K562 (cell line): Measurements from ENCODE around the gene SH3BGRL3. TPM values are rescaled to one million over a fixed set of nuclear protein-coding genes. Genes with fewer than 3 reads are reported as not detected.

Experiments
- DDX20 ChIP-seq: fragments of 450-650 bp; IDR thresholded peaks from 2 replicates; pipeline ENCODE4 v1.6.1; 2016; ENCODE audit warnings: missing genetic modification characterization, low read depth, mild to moderate bottlenecking, missing compliant biosample characterization, moderate library complexity
- EP400 ChIP-seq: fragments of 450-650 bp; IDR thresholded peaks from 2 replicates; pipeline ENCODE4 v1.6.1; 2017; ENCODE audit warnings: antibody characterized with exemption, mild to moderate bottlenecking, moderate library complexity
- ERF ChIP-seq: fragments of 450-650 bp; formaldehyde crosslinking; IDR thresholded peaks from 2 replicates; pipeline ENCODE4 v1.4.0; 2020; ENCODE audit warnings: mild to moderate bottlenecking, mixed read lengths
- GATAD2A ChIP-seq: fragments of 450-650 bp; IDR thresholded peaks from 2 replicates; pipeline ENCODE4 v1.6.1; 2017
- MCM3 ChIP-seq: fragments of 450-650 bp; IDR thresholded peaks from 2 replicates; pipeline ENCODE4 v1.6.1; 2016
- MTF1 ChIP-seq: fragments of 250-450 bp; sonication (Bioruptor Pico); IDR thresholded peaks from 2 replicates; pipeline ENCODE4 v1.9.0; 2021; ENCODE audit warnings: moderate library complexity, mild to moderate bottlenecking, inconsistent platforms, borderline replicate concordance
- NR2C2 ChIP-seq, 2 experiments: fragments of 200-800 bp in 1 of 2; sonication (Bioruptor generic) in 1 of 2; sonication (generic) in 1 of 2; formaldehyde crosslinking in 1 of 2; IDR thresholded peaks; 2 replicates each; pipeline versions ENCODE4 v1.6.1 to v1.8.0; 2016 to 2022; ENCODE audit warnings: mild to moderate bottlenecking in 1 of 2, missing compliant biosample characterization in 1 of 2, missing genetic modification characterization in 1 of 2, missing genetic modification reagents in 1 of 2
- NR2F6 ChIP-seq: fragments of 450-650 bp; formaldehyde crosslinking; IDR thresholded peaks from 2 replicates; pipeline ENCODE4 v1.4.0; 2020; ENCODE audit warnings: mild to moderate bottlenecking
- RBBP5 ChIP-seq: fragments of 200-600 bp; sonication (generic); IDR thresholded peaks from 2 replicates; pipeline ENCODE4 v1.6.1; 2012; ENCODE audit warnings: borderline replicate concordance, mild to moderate bottlenecking, low read length, control low read depth, inconsistent platforms; ENCODE audit not compliant: insufficient read depth, poor library complexity, severe bottlenecking
- RBM17 ChIP-seq: fragments of 200-400 bp; formaldehyde crosslinking; IDR thresholded peaks from 2 replicates; pipeline ENCODE4 v1.6.1; 2017; ENCODE audit warnings: low read depth, mild to moderate bottlenecking, low read length, borderline replicate concordance
- SLC30A9 ChIP-seq: fragments of 250-450 bp; sonication (Bioruptor Pico); IDR thresholded peaks from 2 replicates; pipeline ENCODE4 v1.8.0; 2022; ENCODE audit warnings: mild to moderate bottlenecking, moderate library complexity
- TAF15 ChIP-seq: fragments of 200-400 bp; formaldehyde crosslinking; IDR thresholded peaks from 2 replicates; pipeline ENCODE4 v1.6.1; 2017; ENCODE audit warnings: mild to moderate bottlenecking, low read depth, low read length, moderate library complexity
- TAL1 ChIP-seq: fragments of 450-650 bp; IDR thresholded peaks from 2 replicates; pipeline ENCODE4 v1.6.1; 2016; ENCODE audit warnings: mild to moderate bottlenecking
- TCFL5 ChIP-seq: fragments of 250-450 bp; sonication (Bioruptor Pico); conservative IDR thresholded peaks from 2 replicates; pipeline ENCODE4 v1.6.1; 2021; ENCODE audit warnings: mild to moderate bottlenecking, moderate library complexity, matching md5 sums
- WHSC1 ChIP-seq: IDR thresholded peaks from one replicate; pipeline ENCODE4 v1.6.1; 2012; ENCODE audit warnings: low read length, control low read depth, inconsistent platforms
- ZNF140 ChIP-seq: fragments of 250-450 bp; sonication (Bioruptor Pico); IDR thresholded peaks from 2 replicates; pipeline ENCODE4 v1.8.0; 2021; ENCODE audit warnings: moderate library complexity, mild to moderate bottlenecking, inconsistent platforms
- ZNF445 ChIP-seq: fragments of 250-450 bp; sonication (Bioruptor Pico); IDR thresholded peaks from 2 replicates; pipeline ENCODE4 v1.4.0; 2020; ENCODE audit warnings: low read depth, mild to moderate bottlenecking, moderate library complexity
- ZNF696 ChIP-seq: fragments of 250-450 bp; sonication (Bioruptor Pico); conservative IDR thresholded peaks from 2 replicates; pipeline ENCODE4 v1.4.0; 2020; ENCODE audit warnings: mild to moderate bottlenecking, moderate library complexity
- polyA plus RNA-seq, 8 experiments: library from polyadenylated mRNA; depleted of rRNA in 4 of 8; stranded (reverse) in 5 of 8; unstranded in 3 of 8; fragments of >200 nt; fragmentation: Nextera tagmentation in 2 of 8; fragmentation: Illumina TruSeq in 1 of 8; extraction: Ambion mirVana in 2 of 8; extraction: Trizol in 1 of 8; gene quantifications; 2 replicates each; pipeline versions ENCODE4 v1.2.1 to v1.2.3, GENCODE V29; 2011 to 2014; ENCODE audit warnings: inconsistent platforms in 1 of 8, missing spikeins in 1 of 8
- total RNA-seq, 7 experiments: library from RNA; depleted of rRNA in 6 of 7; stranded (reverse); fragments of >200 nt in 6 of 7; fragmentation: Illumina TruSeq in 2 of 7; extraction: Trizol in 2 of 7; gene quantifications; 2 replicates each; pipeline versions ENCODE4 v1.2.1 to v1.2.3, GENCODE V29; 2011 to 2021; ENCODE audit warnings: low replicate concordance in 1 of 7
- TF ChIP-seq, protein P1 (sequence below): fragments of 250-450 bp; sonication (Bioruptor Pico); IDR thresholded peaks from 2 replicates; pipeline ENCODE4 v1.9.0; 2021; ENCODE audit warnings: mild to moderate bottlenecking, inconsistent platforms
- TF ChIP-seq, protein P2 (sequence below): fragments of 250-450 bp; sonication (Bioruptor Pico); IDR thresholded peaks from 2 replicates; pipeline ENCODE4 v1.9.0; 2021; ENCODE audit warnings: mild to moderate bottlenecking
- TF ChIP-seq, protein P3 (sequence below), 2 experiments: fragments of 450-650 bp in 1 of 2; sonication (generic) in 1 of 2; formaldehyde crosslinking in 1 of 2; IDR thresholded peaks in 1 of 2; conservative IDR thresholded peaks in 1 of 2; 2 replicates each; pipeline versions ENCODE4 v1.6.1 to v1.8.1; 2016 to 2023; ENCODE audit warnings: mild to moderate bottlenecking in 2 of 2, moderate library complexity in 2 of 2, inconsistent platforms in 1 of 2, missing genetic modification reagents in 1 of 2
- TF ChIP-seq, protein P4 (sequence below): IDR thresholded peaks from 3 replicates; pipeline ENCODE4 v1.6.1; 2011; ENCODE audit warnings: borderline replicate concordance, mild to moderate bottlenecking, moderate library complexity; ENCODE audit not compliant: insufficient read length; ENCODE audit errors: extremely low read depth

SH3BGRL3 gene
- total and polyA plus RNA-seq, 9 of the 15 experiments (the other 6 are each of a cell fraction or from before 2014, with no cell fraction given) = 30.3 to 140 (median 54.2) TPM

DNA sequence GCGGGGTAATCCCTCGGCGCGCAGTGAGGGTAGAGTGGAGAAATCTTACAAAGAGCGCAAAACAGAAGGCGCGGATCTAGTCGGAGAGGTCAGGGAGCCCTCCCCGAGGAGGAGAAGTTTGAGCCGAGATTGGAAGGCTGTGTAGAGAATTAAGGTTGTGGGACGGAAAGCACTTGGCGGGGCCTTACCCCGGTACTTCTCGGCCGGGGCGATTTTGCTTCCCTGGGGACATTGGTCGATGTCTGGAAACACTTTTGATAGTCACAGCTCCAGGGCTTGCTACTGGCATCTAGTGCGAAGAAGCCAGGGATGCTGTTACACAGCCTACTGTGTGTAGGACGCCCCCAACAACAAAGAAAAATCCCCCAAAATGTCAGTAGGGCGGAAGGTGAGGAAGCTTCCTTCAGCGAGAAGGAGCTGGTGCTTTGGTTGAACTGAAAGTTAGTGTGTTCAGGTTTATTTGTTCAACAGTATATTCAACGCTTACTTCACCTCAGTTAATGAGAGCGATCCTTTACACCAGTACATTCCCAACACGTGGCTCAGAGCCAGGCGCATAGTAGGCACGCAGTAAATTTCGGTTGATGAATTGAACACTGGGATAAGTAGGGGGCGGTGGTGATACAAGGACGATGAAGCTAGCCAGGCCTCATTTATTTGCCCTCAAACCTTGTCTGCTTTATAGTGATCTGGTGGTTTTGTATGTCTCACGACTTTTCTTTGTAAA is 45.1 kb upstream of the SH3BGRL3 start (continued):
- TF ChIP-seq ERF = no peak
- TF ChIP-seq NR2C2 (CRISPR knock-in tag; IDR thresholded peaks at IDR 0.05) = 0 out of 2 replicates have a peak, but pooled peaks have one; percentile 27
- TF ChIP-seq NR2C2 (tag; IDR thresholded peaks at IDR 0.05) = no peak
- no peak for TF ChIP-seq GATAD2A
- TF ChIP-seq, protein P1, sequence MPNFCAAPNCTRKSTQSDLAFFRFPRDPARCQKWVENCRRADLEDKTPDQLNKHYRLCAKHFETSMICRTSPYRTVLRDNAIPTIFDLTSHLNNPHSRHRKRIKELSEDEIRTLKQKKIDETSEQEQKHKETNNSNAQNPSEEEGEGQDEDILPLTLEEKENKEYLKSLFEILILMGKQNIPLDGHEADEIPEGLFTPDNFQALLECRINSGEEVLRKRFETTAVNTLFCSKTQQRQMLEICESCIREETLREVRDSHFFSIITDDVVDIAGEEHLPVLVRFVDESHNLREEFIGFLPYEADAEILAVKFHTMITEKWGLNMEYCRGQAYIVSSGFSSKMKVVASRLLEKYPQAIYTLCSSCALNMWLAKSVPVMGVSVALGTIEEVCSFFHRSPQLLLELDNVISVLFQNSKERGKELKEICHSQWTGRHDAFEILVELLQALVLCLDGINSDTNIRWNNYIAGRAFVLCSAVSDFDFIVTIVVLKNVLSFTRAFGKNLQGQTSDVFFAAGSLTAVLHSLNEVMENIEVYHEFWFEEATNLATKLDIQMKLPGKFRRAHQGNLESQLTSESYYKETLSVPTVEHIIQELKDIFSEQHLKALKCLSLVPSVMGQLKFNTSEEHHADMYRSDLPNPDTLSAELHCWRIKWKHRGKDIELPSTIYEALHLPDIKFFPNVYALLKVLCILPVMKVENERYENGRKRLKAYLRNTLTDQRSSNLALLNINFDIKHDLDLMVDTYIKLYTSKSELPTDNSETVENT (CRISPR knock-in tag) = no peak
- TF ChIP-seq, protein P2, sequence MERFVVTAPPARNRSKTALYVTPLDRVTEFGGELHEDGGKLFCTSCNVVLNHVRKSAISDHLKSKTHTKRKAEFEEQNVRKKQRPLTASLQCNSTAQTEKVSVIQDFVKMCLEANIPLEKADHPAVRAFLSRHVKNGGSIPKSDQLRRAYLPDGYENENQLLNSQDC (CRISPR knock-in tag) = no peak
- TF ChIP-seq, protein P3, sequence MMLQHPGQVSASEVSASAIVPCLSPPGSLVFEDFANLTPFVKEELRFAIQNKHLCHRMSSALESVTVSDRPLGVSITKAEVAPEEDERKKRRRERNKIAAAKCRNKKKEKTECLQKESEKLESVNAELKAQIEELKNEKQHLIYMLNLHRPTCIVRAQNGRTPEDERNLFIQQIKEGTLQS (IDR thresholded peaks at IDR 0.05) = no peak
- TF ChIP-seq, protein P3 (CRISPR knock-in tag; conservative IDR thresholded peaks at IDR 0.05) = no peak; the same call in 1 of the 2 replicates
- no peak for TF ChIP-seq TCFL5 (CRISPR knock-in tag)
- no peak for TF ChIP-seq ZNF445 (CRISPR knock-in tag)
- TF ChIP-seq TAF15 = no peak
- peak; percentile 31 for TF ChIP-seq EP400
- TF ChIP-seq MTF1 (CRISPR knock-in tag) = no peak
- TF ChIP-seq SLC30A9 (CRISPR knock-in tag) = no peak
- TF ChIP-seq RBBP5 = peak; percentile 27
- no peak for TF ChIP-seq ZNF696 (CRISPR knock-in tag)
- TF ChIP-seq WHSC1 = no peak
- TF ChIP-seq TAL1 = no peak
- no peak for TF ChIP-seq RBM17
- TF ChIP-seq NR2F6 (CRISPR knock-in tag) = no peak
- no peak for TF ChIP-seq MCM3
- no peak for TF ChIP-seq DDX20
- TF ChIP-seq, protein P4, sequence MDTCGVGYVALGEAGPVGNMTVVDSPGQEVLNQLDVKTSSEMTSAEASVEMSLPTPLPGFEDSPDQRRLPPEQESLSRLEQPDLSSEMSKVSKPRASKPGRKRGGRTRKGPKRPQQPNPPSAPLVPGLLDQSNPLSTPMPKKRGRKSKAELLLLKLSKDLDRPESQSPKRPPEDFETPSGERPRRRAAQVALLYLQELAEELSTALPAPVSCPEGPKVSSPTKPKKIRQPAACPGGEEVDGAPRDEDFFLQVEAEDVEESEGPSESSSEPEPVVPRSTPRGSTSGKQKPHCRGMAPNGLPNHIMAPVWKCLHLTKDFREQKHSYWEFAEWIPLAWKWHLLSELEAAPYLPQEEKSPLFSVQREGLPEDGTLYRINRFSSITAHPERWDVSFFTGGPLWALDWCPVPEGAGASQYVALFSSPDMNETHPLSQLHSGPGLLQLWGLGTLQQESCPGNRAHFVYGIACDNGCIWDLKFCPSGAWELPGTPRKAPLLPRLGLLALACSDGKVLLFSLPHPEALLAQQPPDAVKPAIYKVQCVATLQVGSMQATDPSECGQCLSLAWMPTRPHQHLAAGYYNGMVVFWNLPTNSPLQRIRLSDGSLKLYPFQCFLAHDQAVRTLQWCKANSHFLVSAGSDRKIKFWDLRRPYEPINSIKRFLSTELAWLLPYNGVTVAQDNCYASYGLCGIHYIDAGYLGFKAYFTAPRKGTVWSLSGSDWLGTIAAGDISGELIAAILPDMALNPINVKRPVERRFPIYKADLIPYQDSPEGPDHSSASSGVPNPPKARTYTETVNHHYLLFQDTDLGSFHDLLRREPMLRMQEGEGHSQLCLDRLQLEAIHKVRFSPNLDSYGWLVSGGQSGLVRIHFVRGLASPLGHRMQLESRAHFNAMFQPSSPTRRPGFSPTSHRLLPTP = no peak
- TF ChIP-seq ZNF140 (CRISPR knock-in tag) = no peak
